Neutrophil (primary cell): ENCODE data around the gene ZNF214.
"Not testable (repeated sequence)": the region's sequence is repeated elsewhere in the genome, so short reads cannot be mapped to it uniquely, and the experiment has no call there.

Experiments used
- H3K27ac ChIP-seq: fragments of 200-600 bp; sonication (generic); 2 replicates; pipeline ENCODE4 v1.5.1; 2016; ENCODE audit warnings: mild to moderate bottlenecking, moderate library complexity
- H3K27me3 ChIP-seq: fragments of 200-600 bp; sonication (generic); 2 replicates; pipeline ENCODE4 v1.6.0; 2016; ENCODE audit warnings: mild to moderate bottlenecking
- H3K36me3 ChIP-seq: fragments of 200-600 bp; sonication (generic); 2 replicates; pipeline ENCODE4 v1.5.1; 2017
- H3K4me1 ChIP-seq, 2 experiments: fragments of 200-600 bp in 1 of 2; sonication (generic) in 1 of 2; 1 replicate in 1 of 2; 2 replicates in 1 of 2; pipeline versions ENCODE4 v1.5.1 to v1.6.1; 2013 to 2016; ENCODE audit warnings: low read depth in 1 of 2, low read length in 1 of 2, mild to moderate bottlenecking in 1 of 2, moderate library complexity in 1 of 2; ENCODE audit not compliant: control insufficient read depth in 1 of 2, insufficient read depth in 1 of 2
- H3K4me3 ChIP-seq, 2 experiments: fragments of 200-600 bp in 1 of 2; sonication (generic) in 1 of 2; 1 replicate in 1 of 2; 2 replicates in 1 of 2; pipeline ENCODE4 v1.5.1; 2013 to 2016; ENCODE audit warnings: low read depth in 1 of 2, low read length in 1 of 2, mild to moderate bottlenecking in 1 of 2, moderate library complexity in 1 of 2
- H3K9me3 ChIP-seq: fragments of 200-600 bp; sonication (generic); 2 replicates; pipeline ENCODE4 v1.5.1; 2016
- CTCF ChIP-seq: fragments of 200-600 bp; sonication (generic); IDR thresholded peaks from 2 replicates; pipeline ENCODE4 v1.5.1; 2016; ENCODE audit warnings: antibody characterized with exemption

Gene ZNF214

GRCh38 chr11:6991227-6991626 is 28.9 kb downstream of the ZNF214 start:
- Histone ChIP-seq H3K9me3 (no peaks in the 10 kb centered on the region), H3K27me3 (no peaks in the 10 kb centered on the region), H3K27ac (no peak overlapping the region), H3K4me1 (no peaks in the 10 kb centered on the region), H3K4me3 (no peak overlapping the region), H3K36me3 (no peaks in the 10 kb centered on the region)
- TF ChIP-seq CTCF = no peak

GRCh38 chr11:6988506-6988905 is 31.6 kb downstream of the ZNF214 start:
- Histone ChIP-seq H3K36me3 (no peaks in the 10 kb centered on the region), H3K9me3 (no peaks in the 10 kb centered on the region), H3K4me3 (no peak overlapping the region), H3K27ac (no peak overlapping the region), H3K27me3 (no peaks in the 10 kb centered on the region), H3K4me1 (no peaks in the 10 kb centered on the region)
- TF ChIP-seq CTCF = no peak

GRCh38 chr11:6986487-6986886 is 33.7 kb downstream of the ZNF214 start:
- TF ChIP-seq CTCF = no peak
- H3K9me3 ChIP-seq = no peaks in the 10 kb centered on the region
- H3K4me3 ChIP-seq = no peak overlapping the region
- H3K36me3 ChIP-seq = no peaks in the 10 kb centered on the region
- no peaks in the 10 kb centered on the region for H3K27me3 ChIP-seq
- H3K4me1 ChIP-seq = no peaks in the 10 kb centered on the region
- H3K27ac ChIP-seq = no peak overlapping the region

GRCh38 chr11:6979365-6979764 is 40.8 kb downstream of the ZNF214 start:
- Histone ChIP-seq H3K4me1 (no peaks in the 10 kb centered on the region), H3K27me3 (no peaks in the 10 kb centered on the region), H3K4me3 (no peak overlapping the region), H3K27ac (no peak overlapping the region), H3K36me3 (no peaks in the 10 kb centered on the region), H3K9me3 (no peaks in the 10 kb centered on the region)
- no peak for TF ChIP-seq CTCF

- not testable (repeated sequence) for H3K27me3 ChIP-seq, H3K4me3 ChIP-seq, H3K9me3 ChIP-seq, H3K4me1 ChIP-seq, H3K36me3 ChIP-seq, H3K27ac ChIP-seq
Observed at GRCh38 chr11:6969854-6970253, 50.3 kb downstream of the ZNF214 start.

GRCh38 chr11:6968816-6969215 is 51.3 kb downstream of the ZNF214 start:
- Histone ChIP-seq H3K27ac (no peak overlapping the region), H3K27me3 (no peaks in the 10 kb centered on the region), H3K4me1 (no peaks in the 10 kb centered on the region), H3K36me3 (no peaks in the 10 kb centered on the region), H3K9me3 (no peaks in the 10 kb centered on the region), H3K4me3 (no peak overlapping the region)
- no peak for TF ChIP-seq CTCF
